AG04450 (cell line): Measurements from ENCODE around the gene SLC41A3. TPM values are rescaled to one million over a fixed set of nuclear protein-coding genes. Genes with fewer than 3 reads are reported as not detected.

Experiments
- CTCF ChIA-PET: fragments of 300-600, 350-600 bp; formaldehyde crosslinking; extraction: SDS; loops from one replicate; lab custom pipeline; 2022; ENCODE audit warnings: antibody characterized with exemption, inconsistent platforms; lab: Charles Lee
- POLR2A ChIA-PET: fragments of 350-600 bp; formaldehyde crosslinking; extraction: SDS; loops from one replicate; lab custom pipeline; 2021; ENCODE audit warnings: antibody characterized with exemption, inconsistent platforms; lab: Yijun Ruan, JAX
- DNase-seq: peaks from one replicate; pipeline ENCODE4 v3.0.0-alpha.2; 2011; ENCODE audit warnings: low read depth, low spot score
- H3K27ac ChIP-seq: one replicate; pipeline ENCODE4 v1.5.1; 2012; ENCODE audit warnings: low read depth, low read length, control low read depth
- H3K27me3 ChIP-seq: one replicate; pipeline ENCODE4 v1.6.0; 2012; ENCODE audit warnings: low read length; ENCODE audit not compliant: control insufficient read depth, insufficient read depth
- H3K4me3 ChIP-seq: 2 replicates; pipeline ENCODE4 v1.5.1; 2011; ENCODE audit warnings: mild to moderate bottlenecking, low read depth, low read length, control low read depth
- H3K9me3 ChIP-seq: 2 replicates; pipeline ENCODE4 v1.5.1; 2012; ENCODE audit warnings: low read length; ENCODE audit not compliant: control insufficient read depth, insufficient read depth
- polyA plus RNA-seq: library from polyadenylated mRNA; depleted of rRNA; stranded (reverse); fragments of >200 nt; gene quantifications from 2 replicates; pipeline ENCODE4 v1.2.3, GENCODE V29; 2011
- TF ChIP-seq, protein P1 (sequence below): IDR thresholded peaks from 2 replicates; pipeline ENCODE4 v1.5.1; 2011; ENCODE audit warnings: low read depth, low read length, control low read depth, inconsistent platforms

The SLC41A3 gene
- polyA plus RNA-seq, 1 experiment: 36.9 TPM

GRCh38 chr3:126127904-126128303 is 44.0 kb upstream of the SLC41A3 start:
- H3K4me3 ChIP-seq: no peak overlapping the region
- DNase-seq: no peak
- ChIA-PET POLR2A (no interaction called here), CTCF (no interaction called here)
- H3K9me3 ChIP-seq: no peaks in the 10 kb centered on the region
- H3K27ac ChIP-seq: no peak overlapping the region
- TF ChIP-seq, protein P1, sequence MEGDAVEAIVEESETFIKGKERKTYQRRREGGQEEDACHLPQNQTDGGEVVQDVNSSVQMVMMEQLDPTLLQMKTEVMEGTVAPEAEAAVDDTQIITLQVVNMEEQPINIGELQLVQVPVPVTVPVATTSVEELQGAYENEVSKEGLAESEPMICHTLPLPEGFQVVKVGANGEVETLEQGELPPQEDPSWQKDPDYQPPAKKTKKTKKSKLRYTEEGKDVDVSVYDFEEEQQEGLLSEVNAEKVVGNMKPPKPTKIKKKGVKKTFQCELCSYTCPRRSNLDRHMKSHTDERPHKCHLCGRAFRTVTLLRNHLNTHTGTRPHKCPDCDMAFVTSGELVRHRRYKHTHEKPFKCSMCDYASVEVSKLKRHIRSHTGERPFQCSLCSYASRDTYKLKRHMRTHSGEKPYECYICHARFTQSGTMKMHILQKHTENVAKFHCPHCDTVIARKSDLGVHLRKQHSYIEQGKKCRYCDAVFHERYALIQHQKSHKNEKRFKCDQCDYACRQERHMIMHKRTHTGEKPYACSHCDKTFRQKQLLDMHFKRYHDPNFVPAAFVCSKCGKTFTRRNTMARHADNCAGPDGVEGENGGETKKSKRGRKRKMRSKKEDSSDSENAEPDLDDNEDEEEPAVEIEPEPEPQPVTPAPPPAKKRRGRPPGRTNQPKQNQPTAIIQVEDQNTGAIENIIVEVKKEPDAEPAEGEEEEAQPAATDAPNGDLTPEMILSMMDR: no peak
- H3K27me3 ChIP-seq: peaks cover 16% of the 10 kb centered on the region

GRCh38 chr3:126127452-126127851 is 43.5 kb upstream of the SLC41A3 start:
- POLR2A ChIA-PET: no interaction called here
- CTCF ChIA-PET: interaction anchor here (1.1 kb wide), 1 partner anchor 10 kb away, joined by 3 read pairs; no protein-coding TSS in a partner anchor
- H3K9me3 ChIP-seq: no peaks in the 10 kb centered on the region
- no peak overlapping the region for H3K4me3 ChIP-seq
- no peak for DNase-seq
- TF ChIP-seq, protein P1: no peak
- H3K27me3 ChIP-seq: peaks cover 16% of the 10 kb centered on the region
- H3K27ac ChIP-seq: no peak overlapping the region

DNA sequence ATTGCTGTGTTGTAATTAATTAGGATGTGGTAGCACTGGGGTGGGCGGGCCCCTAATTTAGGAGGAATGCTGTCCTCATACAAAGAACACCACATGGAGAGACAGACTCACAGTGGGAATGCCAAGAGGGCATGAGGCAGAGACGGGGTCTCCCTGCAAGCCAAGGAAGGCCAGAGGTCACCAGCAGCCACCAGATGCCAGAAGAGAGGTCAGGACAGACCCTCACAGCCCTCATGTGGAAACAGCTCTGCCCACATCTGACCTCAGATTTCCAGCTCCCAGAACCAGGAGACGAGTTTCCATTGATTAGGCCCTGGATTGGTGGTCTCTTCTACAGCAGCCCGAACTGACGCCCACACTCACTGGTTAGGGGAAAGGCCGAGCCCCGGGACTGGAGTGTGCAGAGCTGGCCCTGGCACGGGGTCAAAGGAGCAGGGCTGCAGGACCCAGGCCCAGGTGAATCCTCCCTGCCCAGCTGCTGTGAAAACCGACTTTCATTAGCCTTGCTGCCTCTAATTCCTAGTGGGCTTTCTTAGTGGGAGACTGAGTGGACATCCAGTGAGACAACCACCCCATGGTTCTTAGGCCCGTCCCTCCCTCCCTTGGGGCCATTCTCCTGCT is 43.0 kb upstream of the SLC41A3 start:
- no peak overlapping the region for H3K27ac ChIP-seq
- ChIA-PET POLR2A (no interaction called here), CTCF (interaction anchor here (1.1 kb wide), 1 partner anchor 9 kb away, joined by 3 read pairs; no protein-coding TSS in a partner anchor)
- H3K4me3 ChIP-seq: no peak overlapping the region
- TF ChIP-seq, protein P1: no peak
- peaks cover 17% of the 10 kb centered on the region for H3K27me3 ChIP-seq
- no peaks in the 10 kb centered on the region for H3K9me3 ChIP-seq
- DNase-seq: no peak

- TF ChIP-seq, protein P1: no peak
- CTCF ChIA-PET: interaction anchor here (1.1 kb wide), 1 partner anchor 9 kb away, joined by 3 read pairs; no protein-coding TSS in a partner anchor
- H3K4me3 ChIP-seq: no peak overlapping the region
- no peaks in the 10 kb centered on the region for H3K9me3 ChIP-seq
- no peak for DNase-seq
- no peak overlapping the region for H3K27ac ChIP-seq
- POLR2A ChIA-PET: no interaction called here
- H3K27me3 ChIP-seq: peaks cover 21% of the 10 kb centered on the region
Measured at GRCh38 chr3:126126286-126126685, 42.4 kb upstream of the SLC41A3 start.

GRCh38 chr3:126125781-126126251 is 41.9 kb upstream of the SLC41A3 start:
- Histone ChIP-seq H3K9me3 (no peaks in the 10 kb centered on the region), H3K27ac (no peak overlapping the region), H3K27me3 (peaks cover 25% of the 10 kb centered on the region), H3K4me3 (no peak overlapping the region)
- DNase-seq: no peak
- POLR2A ChIA-PET: no interaction called here
- TF ChIP-seq, protein P1: no peak
- CTCF ChIA-PET: no interaction called here
